HL-60 (cell line): Measurements from ENCODE around the gene UIMC1.

Experiments
- DNase-seq, 2 experiments: peaks; one replicate each; pipeline ENCODE4 v3.0.0-alpha.2; 2010 to 2020; ENCODE audit warnings: low read depth in 1 of 2, low spot score in 1 of 2
- H3K27ac ChIP-seq: fragments of 250-450 bp; sonication (Bioruptor Pico); replicated peaks from 2 replicates; pipeline ENCODE4 v1.5.1; 2020; ENCODE audit warnings: mild to moderate bottlenecking, moderate library complexity
- H3K27me3 ChIP-seq: fragments of 250-450 bp; sonication (Bioruptor Pico); 2 replicates; pipeline ENCODE4 v1.5.1; 2021; ENCODE audit warnings: mild to moderate bottlenecking, moderate library complexity; ENCODE audit not compliant: insufficient read depth, poor library complexity, severe bottlenecking
- H3K4me3 ChIP-seq: replicated peaks from 2 replicates; pipeline ENCODE4 v1.5.1; 2011; ENCODE audit warnings: mild to moderate bottlenecking, control low read depth, low read length; ENCODE audit not compliant: insufficient read depth
- CTCF ChIP-seq: IDR thresholded peaks from one replicate; pipeline ENCODE4 v1.5.1; 2011; ENCODE audit warnings: low read length, control low read depth, inconsistent platforms; ENCODE audit not compliant: insufficient read depth
- GABPA ChIP-seq: IDR thresholded peaks from 2 replicates; pipeline ENCODE4 v1.6.1; 2012; ENCODE audit warnings: low read depth
- POLR2AphosphoS5 ChIP-seq: IDR thresholded peaks from 2 replicates; pipeline ENCODE4 v1.6.1; 2012; ENCODE audit warnings: low read depth
- REST ChIP-seq: IDR thresholded peaks from 2 replicates; pipeline ENCODE4 v1.6.1; 2012; ENCODE audit warnings: low read depth; ENCODE audit not compliant: insufficient replicate concordance
- SPI1 ChIP-seq: IDR thresholded peaks from 2 replicates; pipeline ENCODE4 v1.6.1; 2012; ENCODE audit warnings: low read depth, mild to moderate bottlenecking, borderline replicate concordance

Gene UIMC1

GRCh38 chr5:176892663-176893062 lies 113.9 kb downstream of the UIMC1 start:
- no peak for TF ChIP-seq GABPA
- TF ChIP-seq SPI1 = no peak
- TF ChIP-seq POLR2AphosphoS5 = no peak
- no peak for TF ChIP-seq REST
- TF ChIP-seq CTCF = no peak
- Histone ChIP-seq H3K4me3 (no peak overlapping the region), H3K27me3 (no peaks in the 10 kb centered on the region), H3K27ac (no peak overlapping the region)
- no peak for DNase-seq

DNA sequence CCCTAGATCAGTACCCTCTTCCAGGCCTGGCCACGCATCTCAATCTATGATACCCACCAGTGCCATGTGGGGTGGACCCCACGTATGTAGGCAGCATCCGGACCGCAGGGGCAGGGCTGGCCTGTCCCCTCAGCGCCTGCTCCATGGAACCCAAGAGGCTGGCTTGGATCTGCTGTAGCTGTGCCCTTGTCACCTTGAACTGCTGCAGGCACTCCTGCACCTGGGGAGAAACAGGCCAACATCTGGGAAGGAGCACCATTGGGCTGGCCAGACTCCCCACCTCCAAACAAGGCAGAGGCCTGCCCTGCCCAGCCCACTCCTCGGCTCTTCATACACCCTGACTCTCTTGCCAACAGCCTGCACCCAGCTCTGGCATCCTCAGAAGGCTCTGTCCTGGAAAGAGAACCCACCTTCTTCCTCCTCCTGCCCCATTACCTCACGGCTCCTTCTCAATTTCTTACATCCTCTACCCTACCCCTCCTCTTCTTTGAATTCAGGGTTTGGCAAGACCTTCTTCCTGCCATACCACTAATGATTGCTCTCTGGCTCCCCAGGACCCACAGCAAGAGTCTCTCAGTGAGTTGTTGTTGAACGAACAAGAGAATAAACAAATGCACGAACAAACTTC lies 115.1 kb downstream of the UIMC1 start:
- 0 out of 2 replicates have a peak overlapping the region, but pooled peaks have one; percentile 5 for H3K27ac ChIP-seq
- DNase-seq = peak in 1 of 2 experiments; percentile 59
- TF ChIP-seq POLR2AphosphoS5 = no peak
- TF ChIP-seq GABPA = no peak
- TF ChIP-seq SPI1 = no peak
- no peak for TF ChIP-seq REST
- no peak for TF ChIP-seq CTCF
- H3K27me3 ChIP-seq = no peaks in the 10 kb centered on the region
- H3K4me3 ChIP-seq = no peak overlapping the region

DNA sequence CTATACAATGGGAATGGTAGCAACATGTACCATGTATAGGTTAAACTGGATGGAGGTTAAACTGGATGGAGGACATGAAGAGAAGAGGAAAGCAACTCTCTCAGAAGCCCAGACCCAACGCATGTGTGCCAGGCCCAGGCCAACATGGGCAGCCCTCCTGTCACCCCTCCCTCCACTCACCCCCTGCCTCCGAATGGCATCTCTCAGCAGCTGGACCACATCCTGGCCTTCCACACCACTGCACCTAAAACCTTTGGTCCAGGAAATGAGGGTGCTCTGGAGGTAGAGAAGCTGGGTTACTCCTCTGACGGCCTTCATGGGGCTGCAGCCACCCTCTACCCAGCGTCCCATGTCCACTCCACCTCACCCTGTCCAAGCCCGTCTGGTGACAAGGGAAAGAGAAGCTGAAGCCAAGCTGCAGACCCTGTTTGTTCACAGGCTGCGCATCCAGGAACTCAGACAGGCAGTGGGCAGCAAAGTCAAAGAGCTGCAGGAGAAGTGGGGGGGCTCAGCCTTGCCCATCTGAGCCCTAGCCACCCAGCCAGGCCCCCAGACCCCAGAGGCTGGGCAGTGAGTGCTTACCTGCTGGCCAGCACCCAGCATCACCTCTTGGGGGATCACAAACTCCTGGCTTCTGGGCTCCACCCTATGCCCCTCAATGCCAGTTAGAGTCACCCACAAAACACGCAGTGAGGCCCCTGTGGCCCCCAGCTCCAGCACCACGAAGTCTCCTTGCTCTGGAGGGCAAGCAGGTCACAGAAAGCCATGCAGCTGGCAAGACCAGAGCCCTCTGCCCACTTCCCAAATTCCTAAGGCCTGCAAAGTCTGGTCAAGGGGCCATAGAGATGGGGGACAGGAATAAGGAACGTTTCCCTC lies 115.9 kb downstream of the UIMC1 start:
- Histone ChIP-seq H3K27me3 (no peaks in the 10 kb centered on the region), H3K27ac (no peak overlapping the region), H3K4me3 (no peak overlapping the region)
- no peak for DNase-seq
- TF ChIP-seq GABPA (no peak), SPI1 (no peak)
